HG03460 (cell line): ENCODE data around the gene SGMS1.
"Not testable (repeated sequence)": the region's sequence is repeated elsewhere in the genome, so short reads cannot be mapped to it uniquely, and the experiment has no call there.

Source experiments
- ATAC-seq: cut with Tn5 transposase; IDR thresholded peaks from one replicate; pipeline ENCODE4 v1.9.1; 2021; ENCODE audit not compliant: unreplicated experiment

Gene SGMS1

DNA sequence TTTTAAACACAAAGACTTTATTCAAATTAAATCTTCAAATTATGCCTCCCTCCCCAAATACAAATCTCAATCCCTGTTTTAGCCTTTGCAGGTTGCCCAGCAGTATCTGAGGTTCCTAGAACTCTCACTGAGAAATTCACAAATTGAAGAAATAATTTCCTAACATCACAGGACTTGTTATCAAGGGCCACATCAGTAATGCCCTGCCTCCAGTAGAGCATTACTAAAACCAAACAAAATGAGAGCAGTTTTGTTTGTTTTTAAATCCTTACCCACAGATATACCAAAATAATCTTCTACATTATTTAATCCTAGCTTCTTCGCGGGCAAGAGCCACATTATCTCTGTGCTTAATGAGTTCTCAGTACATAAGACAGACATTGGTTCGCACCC is 152.2 kb downstream of the SGMS1 start:
- ATAC-seq: no peak

DNA sequence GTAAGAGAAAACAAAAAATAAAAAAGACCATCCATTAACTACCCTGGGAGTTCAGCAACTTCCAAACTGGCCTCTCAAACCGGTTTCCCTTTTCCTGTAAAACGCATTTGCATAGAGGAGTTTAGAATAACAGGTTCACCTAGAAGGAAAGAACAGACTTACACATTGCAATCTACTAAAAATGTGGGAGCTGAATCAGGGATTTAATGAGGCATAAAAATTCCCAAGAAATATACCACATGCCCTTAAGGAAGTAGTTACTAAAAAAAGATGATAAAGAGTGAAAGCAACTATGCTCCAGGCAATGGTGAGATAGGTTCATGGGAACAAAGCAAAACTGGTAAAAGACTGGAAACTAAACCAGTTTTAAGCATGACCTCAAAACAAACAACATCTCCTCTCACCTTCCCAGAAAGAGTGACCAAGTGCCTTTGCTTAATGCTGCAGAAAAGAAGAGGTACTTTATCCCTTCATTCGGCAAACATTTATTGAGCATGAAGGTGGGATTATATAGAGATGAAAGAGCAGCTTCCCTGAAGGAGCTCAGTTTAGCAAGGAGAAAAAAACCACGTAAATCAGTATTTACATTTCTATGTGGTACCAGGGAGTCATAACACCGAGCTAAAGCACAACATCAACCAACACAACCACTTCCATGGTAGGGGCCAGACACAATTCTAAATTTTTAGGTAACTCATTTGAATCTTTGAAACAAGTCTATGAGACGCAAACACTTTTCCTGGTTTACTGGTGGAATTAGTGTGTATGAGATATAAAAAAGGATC is 152.8 kb downstream of the SGMS1 start:
- ATAC-seq: peak; percentile 3

DNA sequence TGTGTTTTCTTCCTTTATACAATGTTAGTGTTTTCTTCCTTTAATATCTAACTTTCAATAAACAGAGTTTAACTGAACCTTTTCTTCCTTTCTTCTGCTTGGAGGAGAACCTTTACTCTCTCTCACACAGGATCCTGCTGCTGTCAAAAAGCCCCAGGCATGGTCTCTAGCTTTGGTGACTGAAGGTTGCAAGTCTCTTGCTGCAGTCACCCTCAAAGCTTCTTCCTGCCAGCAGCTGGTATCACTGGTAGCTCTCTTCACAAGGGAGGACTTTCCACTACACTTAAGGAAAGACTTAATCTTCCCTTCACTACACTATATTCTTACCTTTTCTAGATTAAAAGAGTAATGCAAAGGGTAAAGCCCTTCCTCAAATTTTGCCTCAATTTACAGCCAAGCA is 153.4 kb downstream of the SGMS1 start:
- ATAC-seq: peak; percentile 65

DNA sequence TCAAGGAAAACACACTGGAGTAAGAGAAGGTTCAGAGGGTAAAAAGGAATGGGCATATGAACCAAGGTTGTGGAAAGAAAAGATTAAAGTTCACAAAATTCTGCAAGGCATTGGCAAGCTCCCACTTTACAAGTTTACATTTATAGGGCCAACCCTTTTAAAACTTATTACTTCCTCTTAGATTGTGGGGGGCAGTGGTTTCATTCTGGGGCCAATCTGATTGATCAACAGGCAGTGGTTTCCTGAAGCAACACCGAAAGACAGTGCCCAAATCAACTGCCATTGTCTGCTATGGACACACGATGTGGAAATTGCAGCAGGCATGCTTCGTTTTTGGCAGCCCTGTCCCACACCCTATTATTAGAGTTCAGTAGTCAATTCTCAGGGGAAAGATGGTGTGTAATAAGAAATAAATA is 154.0 kb downstream of the SGMS1 start:
- no peak for ATAC-seq

DNA sequence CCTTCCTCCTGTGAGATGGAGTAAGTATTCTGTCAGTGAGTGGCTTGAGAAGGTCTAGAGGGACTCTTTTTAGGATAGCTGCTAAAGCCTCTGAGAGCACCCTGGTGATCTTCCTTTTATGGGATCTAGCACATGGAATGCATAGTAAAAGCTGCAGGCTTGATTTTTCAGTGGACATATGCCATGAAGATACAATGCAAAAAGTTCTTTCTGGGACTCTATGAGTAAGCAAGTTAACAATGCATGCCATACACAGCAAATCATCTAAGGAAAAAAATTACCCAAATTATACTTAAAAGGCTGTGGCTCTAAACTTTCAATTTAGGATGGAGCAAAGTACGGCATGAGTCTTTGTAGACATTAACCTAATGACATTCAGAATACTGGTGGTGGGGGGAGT is 154.5 kb downstream of the SGMS1 start:
- ATAC-seq: no peak

DNA sequence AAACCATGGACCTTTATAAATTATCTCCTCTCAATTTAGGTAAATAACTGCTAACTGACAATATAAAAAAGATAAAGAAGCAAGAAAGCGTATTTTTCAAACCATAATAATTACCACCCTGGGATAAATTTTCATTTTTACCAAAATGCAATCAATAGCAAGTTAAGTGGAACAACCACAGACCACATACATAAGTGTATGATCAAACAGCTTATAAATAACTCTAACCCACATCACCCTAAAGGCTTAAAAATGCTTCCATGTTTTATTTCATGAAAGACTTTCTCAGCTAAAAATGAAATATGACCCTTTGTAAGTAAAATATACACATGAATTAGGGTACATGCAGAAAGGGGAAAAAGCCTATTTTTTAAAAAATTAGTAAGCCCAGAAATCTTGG is 156.5 kb downstream of the SGMS1 start:
- no peak for ATAC-seq

DNA sequence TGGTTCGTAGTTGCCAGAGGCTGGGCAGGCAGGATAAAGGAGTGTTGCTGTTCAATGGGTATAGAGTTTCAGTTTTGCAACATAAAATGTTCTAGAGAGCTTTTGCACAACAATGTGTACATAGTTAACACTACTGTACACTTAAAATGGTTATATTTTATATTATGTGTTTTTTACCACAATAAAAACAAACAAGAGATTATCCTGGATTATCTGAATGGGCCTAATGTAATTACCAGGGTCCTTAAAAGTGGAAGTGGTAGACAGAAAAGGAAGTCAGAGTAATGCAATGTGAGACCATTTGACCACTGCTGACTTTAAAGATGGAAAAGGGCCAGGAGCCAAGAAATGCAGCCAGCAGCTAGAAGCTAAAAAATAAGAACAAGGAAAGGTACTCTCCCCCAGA is 159.7 kb downstream of the SGMS1 start:
- no peak for ATAC-seq

DNA sequence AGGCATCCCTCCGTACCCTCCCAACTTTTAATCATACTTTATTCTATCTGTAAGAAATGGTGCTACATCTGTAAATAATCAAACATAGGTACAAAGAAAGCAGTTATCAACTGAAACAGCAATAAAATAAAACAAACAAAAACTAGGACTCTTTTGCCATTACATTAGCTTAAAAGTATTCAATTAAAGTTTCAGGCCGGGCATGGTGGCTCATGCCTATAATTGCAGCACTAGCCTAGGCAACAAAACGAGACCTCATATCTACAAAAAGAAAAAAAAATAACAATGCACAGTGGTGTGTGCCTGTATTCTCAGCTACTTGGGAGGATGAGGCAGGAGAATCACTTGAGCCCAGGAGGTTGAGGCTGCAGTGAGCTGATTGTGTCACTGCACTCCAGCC is 161.9 kb downstream of the SGMS1 start:
- no peak for ATAC-seq

DNA sequence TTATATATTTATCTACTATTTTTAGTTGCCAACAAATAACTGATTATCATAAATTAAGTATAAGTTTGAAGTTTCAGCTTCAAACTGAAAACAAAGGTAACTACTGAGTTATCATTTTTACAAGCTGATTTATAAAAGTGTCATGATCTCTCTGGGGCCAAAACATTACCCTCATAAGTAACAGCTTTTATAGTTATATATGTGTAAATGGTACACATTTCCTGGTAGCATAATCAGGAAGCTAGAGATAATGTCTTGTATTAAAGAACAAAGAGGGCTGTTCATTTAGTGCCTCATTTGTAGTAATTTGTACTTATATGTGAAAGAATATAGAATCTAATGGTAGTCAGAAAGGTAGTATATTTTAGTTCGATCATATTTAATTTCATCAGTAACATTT is 162.6 kb downstream of the SGMS1 start:
- no peak for ATAC-seq

DNA sequence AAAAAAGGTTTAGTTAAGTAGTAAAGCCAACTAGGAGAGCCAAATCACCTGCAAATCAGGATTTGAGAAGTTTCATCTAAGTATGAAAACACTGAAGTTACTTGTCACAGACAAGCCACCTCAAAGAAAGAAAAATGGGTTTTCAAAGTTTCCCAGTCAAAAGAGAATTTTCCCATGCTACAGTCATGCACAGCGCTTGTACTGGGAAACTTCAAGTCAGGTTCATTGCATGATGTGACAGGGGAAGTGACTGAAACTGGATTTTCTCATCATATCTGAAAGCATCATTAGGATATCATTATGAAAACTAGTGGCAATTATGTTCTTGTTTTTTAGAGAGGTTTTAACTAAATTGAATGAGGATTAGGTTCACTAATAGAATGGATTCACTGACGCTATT is 167.0 kb downstream of the SGMS1 start:
- no peak for ATAC-seq

DNA sequence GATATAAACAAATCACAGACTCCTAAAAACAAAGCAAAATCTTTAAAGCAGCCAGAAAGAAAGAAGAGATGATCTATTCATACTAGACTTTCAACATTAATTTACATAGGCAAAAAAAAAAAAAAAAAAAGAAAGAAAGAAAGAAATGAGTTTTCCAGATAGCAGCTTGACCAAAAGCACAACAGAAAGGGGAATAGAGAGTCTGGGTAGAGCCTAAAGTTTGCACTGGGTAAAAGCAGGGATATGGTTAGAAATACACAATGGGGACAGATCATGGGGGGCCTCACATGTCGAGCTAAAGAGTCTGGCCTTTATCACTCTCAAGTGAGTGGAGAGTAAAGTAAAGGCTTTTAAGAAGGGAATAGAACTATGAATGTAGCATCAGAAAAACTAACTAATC is 169.8 kb downstream of the SGMS1 start:
- no peak for ATAC-seq

DNA sequence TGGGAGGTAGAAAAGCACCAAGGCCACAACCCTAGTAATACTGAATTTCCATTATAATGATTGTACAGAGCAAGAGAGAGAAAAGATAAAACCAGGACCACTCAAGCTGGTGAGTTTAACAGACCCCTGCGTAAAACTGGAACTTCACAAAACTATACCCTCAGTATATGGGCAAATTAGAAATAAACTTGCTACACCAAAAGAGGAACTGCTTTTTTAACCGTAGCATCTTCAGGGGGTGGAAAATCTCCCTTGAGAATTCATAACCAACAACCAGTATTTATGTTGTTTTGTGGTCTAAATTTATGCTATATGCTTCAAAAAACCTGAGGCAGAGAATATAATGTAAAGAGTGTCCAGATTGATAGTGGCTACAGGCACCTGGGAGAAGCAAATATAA is 171.2 kb downstream of the SGMS1 start:
- ATAC-seq: peak; percentile 34

DNA sequence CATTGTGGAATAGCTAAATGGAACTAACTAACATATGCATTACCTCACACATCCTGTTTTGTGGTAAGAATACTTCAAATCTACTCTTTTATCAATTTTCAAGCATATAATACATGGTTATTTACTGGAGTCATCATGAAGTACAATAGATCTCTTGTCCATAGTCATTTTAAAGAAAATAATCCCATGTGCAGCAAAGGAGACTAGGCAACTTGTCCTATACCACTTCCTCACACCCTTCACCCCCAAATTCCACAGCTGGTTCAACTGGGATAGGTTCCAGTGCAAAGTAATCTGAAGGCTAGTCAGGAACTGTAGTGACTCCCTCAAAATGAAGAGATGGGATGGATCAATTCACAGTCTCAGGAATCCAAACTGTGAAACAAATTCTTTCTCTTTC is 176.1 kb downstream of the SGMS1 start:
- ATAC-seq: no peak

DNA sequence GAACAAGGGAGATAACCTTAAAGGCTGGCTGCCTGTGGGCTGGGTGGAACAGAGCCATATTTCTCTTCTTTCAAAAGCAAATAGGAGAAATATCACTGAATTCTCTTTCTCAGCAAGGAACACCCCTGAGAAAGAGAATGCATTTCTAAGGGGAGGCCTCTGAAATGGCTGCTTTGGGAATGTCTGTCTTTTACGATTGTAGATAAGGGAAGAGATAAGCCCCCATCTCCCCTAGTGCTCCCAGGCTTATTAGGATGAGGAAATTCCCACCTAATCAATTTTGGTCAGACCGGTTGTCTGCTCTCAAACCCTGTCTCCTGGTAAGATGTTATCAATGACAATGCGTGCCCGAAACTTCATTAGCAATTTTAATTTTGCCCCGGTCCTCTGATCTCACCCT is 178.0 kb downstream of the SGMS1 start:
- ATAC-seq: not testable (repeated sequence)

DNA sequence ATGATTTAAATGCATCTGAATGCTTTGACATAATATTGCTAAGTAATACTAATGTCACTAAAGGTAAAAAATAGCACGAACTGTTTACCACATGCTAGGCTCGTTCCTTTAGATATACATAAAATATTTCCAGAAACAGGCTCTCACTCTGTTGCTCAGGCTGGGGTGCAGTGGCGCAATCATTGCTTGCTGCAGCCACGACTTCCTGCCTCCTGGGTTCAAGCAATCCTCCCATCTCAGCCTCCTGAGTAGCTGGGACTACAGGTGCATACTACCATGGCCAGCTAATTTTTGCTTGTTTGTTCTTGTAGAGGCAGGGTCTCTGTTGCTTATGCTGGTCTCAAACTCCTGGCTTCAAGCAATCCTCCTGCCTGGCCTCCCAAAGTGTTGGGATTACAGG is 183.3 kb downstream of the SGMS1 start:
- ATAC-seq: no peak

DNA sequence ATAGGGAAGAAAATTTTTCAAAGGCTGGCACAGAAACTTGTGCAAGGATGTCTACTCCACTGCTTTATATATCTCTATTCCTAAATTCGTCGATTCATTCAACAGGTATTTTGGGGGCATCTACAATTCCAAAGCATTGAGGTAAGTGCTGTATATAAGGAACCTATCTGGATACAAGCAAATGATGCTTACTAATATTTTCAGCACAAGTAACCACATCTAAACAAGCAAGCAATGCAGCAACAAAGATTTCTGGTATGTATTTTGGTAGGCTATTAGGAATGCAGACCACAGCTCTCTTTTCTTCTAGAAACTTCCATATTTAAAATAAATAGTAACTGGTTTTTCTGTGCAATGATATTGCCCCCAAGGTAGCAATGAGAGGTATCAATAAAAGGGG is 183.9 kb downstream of the SGMS1 start:
- no peak for ATAC-seq

DNA sequence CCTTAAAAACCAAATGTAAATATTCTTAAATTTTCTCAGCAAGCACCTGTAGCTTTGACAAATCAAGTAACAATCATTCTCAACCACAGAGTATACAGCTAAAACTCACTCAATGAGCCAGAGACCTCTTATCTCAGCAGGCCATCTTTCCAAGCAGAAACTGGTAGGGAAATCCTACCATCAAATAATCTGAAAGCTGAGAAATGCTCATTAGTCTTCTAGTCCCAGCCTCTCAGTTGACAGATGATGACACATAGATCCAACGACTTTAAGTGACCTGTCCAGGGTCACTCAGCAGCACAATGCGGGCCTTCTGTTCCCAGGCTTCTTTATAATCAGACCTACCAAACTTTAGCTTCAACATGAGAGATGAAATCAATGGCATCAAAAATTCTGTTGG is 184.6 kb downstream of the SGMS1 start:
- ATAC-seq: no peak

DNA sequence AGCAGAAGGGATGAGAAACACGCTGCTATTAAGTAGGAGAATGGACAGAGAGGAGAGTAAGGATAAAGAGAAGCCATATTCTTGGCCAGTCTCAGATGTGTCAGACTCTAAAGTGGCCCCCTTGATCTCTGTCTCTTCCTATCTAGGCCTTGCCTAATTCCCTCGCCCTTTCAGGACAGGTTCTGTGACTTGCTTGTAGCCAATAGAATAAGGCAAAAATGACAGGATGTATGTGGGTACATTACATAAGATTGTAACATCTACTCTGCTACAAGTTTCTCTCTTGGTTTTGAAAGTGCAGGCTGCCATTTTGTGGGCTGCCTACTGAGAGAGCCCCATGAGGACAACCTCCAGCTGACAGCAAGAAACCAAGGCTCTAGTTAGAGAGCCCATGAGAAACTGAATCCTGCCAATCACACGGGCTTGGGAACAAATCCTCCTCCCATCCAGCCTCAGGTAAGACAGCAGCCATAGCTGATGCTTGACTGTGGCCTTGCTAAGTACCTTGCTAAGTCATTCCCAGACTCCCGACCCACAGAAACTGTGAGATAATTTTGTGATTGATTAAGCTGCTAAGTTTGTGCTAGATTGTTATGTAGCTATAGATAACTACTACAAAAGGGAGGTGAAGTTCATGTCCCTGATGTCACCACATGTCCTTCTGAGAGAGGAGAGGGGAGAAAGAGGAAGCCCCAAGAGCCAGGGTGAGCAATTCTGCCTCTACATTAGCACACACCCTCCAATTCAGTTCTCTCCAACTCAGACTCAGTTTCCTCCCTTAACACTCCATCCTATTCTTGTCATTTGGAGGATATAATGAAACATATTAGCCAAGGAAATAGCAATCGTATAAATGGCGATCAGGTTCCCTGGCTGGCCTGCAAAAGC is 185.5 kb downstream of the SGMS1 start:
- ATAC-seq: peak; percentile 35

DNA sequence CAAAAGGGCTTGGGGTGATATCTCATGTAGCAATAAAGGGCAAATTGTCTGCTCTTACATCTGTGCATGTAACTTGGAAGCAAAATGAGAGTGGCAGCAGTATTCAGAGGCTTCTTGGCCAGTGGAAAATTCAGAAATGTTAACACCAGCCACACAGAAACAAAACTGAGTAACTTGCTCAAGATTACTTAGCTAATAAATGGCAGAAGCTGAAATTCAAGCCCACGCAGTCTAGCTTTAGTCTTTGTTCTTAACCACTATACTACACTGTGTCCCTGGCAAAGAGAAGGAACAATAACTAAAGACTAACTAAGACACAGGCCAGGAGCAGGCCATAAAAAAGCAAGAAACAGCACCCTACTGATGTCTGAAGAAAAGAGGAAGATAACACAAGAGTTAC is 186.5 kb downstream of the SGMS1 start:
- ATAC-seq: peak; percentile 42

DNA sequence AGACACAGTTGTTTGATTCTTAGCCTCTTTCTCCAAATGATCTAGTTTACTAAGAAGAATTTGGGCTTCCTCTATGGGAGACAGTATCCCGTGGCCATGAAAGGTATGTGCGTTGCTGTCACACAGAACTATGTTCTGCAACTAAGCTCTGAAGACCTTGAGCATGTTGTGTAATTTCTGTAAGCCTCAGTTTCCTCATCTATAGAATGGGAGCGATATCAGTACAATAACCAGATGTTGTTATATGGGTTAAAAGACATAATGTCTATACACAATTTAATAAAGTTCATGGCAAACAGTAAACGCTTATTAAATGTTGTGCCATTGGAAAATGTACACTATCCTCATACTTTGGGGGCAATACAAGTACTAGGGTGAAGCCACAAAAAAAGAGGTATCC is 187.0 kb downstream of the SGMS1 start:
- no peak for ATAC-seq

DNA sequence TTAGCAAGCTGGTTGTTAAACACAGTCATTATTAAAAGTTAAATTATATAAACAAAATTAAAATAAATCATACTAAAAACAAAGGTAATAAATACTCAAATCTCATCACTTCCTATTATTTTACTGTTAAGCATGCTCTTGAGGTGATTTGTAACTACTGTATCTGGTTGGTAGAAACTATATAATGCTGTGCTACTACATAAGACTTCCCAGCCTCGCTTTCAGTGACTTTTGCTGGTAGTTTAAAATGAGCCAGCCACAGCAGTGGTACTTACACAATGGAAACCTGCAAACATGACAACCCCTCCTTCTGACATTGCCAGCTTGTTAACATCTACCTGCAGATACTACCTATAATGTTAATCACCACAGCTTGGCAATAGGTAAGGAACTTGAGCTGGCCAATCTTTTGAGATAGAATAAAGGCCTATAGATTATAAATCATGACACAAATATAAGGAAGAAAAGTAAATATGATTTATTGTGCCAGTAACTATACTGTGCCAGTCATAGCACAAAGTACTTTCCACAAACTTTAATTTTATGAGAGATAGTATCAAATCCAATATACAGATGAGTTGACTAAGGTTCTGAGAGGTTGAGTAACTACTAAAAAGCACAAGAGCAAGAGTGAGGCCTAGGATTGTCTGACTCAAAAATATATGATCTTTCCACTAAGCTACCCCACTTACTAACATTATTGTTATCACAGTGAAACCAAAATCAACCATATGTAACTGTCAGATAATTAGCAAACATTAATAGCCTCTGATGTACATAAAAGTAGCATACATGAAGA is 191.3 kb downstream of the SGMS1 start:
- peak; percentile 45 for ATAC-seq

DNA sequence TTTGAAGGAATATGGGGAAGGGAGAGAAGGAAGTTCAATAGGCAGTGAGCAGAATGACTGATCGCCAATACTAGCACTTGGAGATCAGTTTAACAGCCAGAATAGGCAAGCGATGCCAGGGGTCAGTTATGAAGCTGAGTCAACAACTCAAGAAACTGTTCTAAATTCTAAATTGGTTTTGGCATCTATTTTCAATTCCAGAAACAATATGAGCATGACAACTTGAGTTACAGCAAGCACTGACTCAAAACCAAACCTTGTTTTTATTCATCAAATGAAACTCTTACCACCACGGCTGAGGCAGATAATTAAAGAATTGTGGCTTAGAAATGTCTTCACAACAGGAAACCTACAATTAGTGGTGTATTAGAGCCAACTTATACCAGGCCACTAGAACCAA is 192.0 kb downstream of the SGMS1 start:
- peak; percentile 83 for ATAC-seq
